SIG-M5 treated with dmso at 0.1 percent for 504 hours (cell line): Measurements from ENCODE around the gene CERS6.

Source experiments
- DNase-seq: peaks from one replicate; lab custom pipeline; 2025; ENCODE audit not compliant: unreplicated experiment; lab: John Stamatoyannopoulos, UW

Gene CERS6

DNA sequence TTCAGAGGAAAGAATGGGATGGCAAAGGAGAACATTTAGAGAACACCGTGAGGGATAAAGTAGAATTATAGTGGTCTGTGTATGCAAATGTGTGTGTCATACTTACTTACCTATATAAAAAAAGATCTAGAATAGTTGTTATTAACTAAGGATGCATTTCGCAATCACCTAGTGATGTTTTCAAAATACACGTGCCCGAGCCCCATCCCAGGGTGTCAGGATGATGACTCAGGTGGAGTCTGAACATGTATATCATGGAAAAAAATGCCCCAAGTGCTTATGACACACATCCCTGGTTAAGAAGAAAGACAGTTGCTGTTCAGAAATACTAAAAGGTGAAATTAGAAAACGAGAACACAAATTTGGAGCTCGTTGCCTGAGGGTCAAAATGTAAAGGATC, 109.0 kb downstream of the CERS6 start:
- no peak for DNase-seq

DNA sequence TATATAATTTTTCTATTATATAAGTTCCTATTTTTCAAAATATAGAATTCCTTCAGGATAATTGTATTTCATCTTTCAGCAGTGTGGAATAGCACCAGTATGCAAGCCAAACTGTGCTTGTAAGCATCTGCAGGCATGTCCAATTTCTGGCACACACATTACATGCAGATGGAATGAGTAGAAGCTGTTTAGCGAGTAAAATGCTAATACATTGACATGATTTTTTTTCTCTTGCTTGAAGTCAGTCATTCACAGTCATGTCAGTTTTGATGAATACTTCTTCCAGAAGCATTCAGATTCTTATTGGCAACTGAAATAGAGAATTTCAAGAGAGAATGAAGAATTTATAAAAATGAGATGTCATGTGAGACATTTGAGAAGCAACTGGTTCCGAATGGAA, 109.4 kb downstream of the CERS6 start:
- DNase-seq = no peak

DNA sequence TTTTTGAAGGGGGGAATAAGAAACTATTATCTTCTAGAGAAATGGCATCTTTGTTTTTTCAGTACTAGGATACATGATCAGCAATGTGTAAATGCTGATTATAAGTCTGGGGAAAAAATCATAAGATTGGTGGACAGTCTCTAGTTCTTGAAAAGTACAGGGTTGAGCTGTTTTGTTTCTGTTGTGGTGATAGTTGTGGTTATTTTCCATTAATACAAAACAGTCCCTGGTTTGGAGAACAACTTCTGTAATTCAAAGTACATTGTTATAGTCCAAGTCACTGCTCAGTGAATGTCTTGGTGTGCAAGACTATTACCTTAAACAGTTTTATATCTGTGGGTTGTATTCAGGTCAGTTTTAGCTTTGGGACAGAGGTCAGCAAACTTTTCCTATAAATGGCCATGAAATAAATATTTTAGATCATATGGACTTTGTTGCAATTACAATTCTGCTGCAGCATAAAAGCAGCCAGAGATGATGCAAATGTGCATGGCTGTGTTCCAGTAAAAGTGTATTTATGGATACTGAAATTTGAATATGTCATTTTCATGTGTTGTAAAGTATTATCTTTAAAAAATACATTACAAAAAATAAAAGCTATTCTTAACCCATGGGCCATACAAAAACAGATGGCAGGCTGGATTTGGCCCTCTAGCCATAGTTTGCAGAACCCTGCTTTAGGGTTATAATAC, 111.0 kb downstream of the CERS6 start:
- DNase-seq = no peak

DNA sequence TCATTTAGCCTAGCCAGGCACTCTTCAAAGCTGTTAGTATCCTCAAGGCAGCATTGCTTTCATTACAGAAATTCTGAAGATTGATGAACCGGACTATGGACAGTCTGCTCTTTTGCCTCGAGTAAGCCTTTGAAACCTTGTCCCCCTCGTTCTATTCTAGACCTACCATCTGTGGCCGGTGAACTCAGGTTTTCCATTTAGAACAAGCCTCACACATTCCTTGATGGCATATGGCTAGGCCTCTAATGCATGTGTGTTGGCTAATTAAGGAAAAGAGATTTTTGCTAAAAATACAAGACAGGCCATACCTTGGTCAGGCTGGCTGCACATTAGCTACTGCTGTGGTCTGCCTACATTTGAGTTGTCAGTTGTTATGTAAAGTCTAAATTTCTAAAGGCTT, 111.8 kb downstream of the CERS6 start:
- DNase-seq = no peak

DNA sequence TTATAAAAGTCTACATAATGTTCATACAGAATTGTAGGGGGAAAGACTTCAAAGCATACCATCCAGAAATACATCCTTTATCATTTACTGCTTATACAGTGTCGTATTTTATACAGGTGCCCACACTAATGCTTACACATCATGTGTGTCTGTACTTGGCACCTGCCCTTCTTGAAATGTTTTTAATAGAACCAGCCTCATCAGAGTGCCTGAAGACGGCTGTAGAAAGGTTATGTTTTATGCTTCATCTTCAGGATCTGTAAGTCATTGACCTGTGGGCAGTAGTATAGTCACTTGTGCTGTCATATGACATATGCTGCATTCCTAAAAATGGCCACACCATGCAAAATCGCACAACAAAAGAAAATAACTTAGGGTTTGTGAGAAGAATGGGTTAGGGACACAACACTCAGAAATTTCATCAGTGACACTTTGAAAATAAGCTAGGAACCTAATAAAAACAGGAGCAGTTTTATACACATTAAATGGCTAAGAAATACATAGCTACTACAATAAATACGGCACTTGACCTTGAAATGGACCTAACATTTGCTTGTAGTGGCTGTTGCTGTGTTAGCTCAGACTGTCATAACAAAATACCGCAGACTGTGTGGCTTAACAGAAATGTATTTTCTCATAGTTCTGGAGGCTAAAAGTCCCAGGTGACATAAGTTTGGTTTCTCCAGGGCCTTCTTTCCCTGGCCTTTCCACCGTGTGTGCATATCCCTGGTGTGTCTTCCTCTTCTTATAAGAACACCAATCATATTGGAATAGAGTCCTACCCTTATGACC, 112.6 kb downstream of the CERS6 start:
- DNase-seq = no peak

DNA sequence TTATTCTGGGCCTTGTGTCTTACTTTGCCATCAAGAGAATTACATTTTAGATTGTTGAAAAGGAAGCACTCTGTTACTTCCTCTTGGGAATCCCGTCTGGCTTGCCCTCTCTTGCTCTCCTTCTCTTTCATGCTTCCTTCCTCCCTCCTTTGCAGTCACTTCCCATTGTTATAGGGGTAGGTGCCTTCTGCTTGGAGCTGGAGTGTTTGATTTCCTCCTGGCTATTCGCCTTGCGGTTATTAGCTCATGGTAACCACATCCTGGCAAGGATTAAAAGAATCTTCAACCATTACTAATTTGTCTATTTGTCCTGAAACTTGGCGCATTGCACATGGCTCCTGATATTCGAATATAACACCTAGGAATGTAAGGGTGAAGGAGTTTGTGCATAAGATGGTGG, 115.0 kb downstream of the CERS6 start:
- DNase-seq = no peak

DNA sequence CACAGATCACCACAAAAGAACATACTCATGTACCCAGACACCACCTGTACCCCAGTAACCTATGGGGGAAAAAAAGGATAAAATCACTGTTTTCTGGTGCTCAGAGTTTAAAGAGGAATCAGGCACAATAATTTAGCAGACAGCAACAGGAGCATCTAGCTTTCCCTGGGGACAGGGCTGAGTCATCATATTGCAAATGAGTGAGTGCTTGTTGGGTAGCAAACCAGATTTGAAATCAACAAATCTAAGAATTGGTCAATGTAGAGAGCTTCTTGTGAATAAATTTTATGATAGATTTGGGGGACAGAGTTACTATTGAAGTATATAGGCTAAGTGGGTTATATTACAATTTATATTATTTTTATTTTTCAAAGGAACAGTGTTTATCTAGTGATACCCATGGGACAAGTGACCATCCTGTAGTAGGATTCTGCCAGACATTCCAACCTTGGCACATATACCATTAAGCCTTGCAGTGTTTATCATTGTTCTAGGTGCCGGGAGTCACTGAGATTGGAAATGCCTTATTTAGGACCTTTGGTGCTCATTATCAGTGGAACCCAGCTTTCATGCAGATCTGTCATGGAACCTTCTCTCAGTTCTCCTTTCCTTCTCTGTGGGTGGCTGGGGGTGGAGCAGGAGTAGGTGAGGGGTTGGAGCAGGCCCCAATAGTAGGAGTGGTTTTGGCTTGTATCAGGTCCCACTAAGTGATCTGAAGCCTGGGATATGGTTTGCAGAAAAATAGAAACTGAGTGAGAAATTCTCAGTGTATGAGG, 117.2 kb downstream of the CERS6 start:
- DNase-seq = no peak

DNA sequence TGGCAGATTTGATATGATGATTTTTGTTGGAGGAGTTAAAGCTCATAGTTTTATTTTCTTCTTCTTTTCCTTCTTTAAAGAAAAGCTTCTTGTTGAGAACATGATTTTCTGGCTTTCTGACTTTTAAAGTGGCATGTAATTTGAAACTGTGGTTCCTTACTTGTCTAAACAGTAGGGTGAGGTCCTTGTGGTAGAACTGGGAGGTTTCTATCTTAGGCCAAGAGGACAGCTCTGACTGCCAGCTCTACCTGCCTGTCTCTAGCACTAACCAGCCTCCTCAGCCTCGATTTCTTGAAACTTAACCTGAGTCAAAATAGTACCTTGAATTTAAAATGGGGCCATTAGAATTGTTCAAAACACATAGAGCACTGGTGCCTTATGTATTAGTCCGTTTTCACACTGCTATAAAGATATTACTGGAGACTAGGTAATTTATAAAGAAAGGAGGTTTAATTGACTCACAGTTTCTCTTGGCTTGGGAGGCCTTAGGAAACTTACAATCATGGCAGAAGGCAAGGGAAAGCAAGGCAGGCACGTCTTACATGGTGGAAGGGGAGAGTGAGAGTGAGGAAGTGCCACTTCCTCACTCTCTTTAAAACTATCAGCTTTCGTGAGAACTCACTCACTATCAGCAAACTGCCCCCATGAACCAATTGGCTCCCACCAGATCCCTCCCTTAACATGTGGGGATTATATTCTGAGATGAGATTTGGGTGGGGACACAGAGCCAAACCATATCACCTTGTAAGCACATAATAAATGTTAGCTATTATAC, 119.0 kb downstream of the CERS6 start:
- DNase-seq = no peak

DNA sequence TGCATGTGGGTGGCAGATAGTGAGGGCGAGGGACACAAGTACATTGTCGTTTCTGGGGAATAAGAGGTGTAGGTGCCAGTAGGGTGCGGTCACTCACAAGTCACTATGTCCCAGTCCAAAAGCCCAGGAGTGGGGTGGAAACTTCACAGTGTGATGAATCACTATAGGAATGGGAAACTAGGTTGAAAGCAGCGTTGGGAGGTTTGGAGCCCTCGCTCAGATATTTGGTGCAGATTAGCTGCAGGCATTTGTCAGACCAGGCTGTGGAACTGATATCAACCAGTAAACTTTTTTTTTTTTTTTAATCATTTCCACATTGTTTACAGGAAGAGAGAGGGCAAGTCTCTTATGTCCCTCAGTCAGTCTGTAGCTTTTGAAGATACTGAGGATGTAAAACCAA, 121.8 kb downstream of the CERS6 start:
- DNase-seq = no peak

DNA sequence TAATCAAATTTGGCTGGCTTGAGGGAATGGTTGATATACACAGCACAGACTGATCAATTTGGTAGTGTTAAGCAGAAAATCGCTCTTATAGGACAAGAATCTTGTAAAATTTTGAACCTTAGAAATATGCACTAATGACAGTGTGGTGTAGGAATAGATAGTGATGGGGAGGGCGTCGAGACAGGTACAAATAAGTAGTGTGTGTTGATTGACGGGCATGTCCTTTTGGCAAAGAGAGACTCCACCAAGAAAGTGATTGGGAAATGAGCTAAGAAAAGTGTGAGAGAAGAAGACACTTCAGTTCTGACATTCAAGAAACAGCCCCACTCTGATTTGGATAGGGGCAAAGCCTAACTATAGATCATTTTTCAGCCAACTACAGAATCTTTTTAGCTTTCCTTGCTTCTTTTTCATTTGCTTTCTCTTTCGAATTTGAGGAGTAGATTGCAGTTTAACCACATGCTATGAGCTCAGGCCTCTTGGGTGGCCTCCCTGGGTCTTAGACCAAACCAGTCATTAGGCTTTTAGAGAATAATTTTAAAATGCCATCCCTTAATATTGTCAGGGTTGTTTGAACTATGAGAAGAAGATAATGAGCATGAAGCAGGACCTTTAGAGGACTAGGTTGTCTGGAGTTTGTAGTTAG, 127.1 kb downstream of the CERS6 start:
- no peak for DNase-seq

DNA sequence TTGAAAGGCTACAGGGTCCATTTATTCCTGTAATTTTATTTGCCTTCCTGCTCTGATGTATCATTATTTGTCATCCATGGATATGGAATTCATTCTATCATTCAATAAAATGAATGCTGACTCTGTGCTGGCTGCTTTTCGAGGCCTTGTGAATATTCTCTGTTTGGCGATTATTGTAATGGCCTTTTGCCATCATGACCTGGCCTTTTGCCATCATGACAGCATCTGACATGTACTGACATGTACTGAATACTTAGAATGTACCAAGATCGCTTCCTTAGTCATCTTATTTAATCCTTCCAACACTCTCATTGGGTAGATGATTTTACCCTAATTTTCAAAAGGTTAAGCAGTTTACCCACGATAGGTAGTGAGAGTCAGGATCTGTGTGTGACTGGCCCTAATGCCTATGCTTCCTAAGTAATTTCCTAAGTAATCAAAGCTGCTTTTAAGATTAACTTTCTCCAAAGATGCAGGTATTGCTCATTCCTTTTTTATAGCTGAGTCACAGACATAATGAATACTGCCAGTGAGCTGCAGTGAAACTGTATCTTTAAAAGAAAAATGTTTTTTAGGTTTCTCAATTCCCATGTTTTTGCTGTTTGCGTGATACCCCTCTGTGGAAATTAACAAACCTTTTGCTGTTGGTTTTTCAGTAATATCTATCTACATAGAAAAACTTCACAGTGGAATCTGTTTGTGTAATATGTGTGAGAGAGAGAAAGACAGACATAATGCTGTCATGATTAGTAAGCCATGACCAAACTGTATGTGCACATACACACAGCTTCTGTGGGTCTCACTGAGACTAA, 127.8 kb downstream of the CERS6 start:
- DNase-seq = no peak

DNA sequence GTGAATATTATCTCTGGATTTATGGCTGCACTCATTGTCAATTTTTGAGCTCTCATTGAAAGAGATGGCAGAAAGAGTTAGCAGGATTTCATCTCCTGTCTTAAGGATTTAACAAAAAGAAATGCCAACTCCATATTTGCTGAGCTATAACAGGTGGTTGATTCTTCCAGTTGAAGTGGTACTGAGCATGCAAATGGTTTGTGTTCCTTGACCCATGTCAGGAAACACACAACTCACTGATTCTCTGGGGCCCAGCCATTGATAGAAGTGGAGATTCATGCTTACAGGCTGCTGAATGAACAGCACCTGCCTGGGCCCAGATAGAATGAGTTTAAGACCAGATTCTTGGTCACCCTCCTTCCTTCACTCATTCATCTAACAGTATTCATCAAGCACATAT, 128.8 kb downstream of the CERS6 start:
- no peak for DNase-seq

DNA sequence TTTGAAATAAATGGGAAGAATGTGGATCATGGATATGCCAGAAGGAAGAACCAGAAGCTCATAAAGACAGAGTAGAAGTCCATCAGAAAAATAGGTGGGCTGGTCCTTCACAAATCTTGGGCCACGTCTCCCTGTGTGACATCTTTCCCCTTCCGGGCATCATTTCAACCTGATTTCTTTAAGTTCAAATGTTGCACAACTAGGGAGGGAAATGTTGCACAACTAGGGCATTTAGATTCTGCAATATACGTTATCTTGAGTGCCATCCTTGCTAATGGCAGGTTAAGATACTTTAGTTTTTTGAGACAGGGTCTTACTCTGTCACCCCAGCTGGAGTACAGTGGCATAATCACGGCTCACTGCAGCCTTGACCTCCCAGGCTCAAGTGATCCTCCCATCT, 129.6 kb downstream of the CERS6 start:
- DNase-seq = peak; percentile 39

DNA sequence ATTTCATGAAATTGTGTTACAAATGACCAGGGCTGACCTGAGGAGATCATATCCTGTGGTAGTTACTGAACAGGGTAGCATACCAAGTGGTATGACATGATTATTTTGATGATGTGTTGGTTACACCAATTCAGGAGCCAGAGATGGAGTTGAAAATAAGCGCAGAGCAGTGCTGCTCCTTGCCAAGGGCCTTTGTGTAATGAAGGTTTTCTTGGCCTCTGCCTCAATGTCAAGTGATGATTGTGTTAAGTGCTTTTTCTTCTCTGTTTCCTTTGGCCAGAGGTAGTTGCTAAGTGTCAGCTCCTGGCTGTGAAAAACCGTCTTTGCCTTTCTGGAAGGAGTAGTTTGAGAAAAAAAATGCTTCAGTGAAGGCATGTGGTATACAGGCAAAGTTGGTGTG, 131.2 kb downstream of the CERS6 start:
- DNase-seq = no peak

DNA sequence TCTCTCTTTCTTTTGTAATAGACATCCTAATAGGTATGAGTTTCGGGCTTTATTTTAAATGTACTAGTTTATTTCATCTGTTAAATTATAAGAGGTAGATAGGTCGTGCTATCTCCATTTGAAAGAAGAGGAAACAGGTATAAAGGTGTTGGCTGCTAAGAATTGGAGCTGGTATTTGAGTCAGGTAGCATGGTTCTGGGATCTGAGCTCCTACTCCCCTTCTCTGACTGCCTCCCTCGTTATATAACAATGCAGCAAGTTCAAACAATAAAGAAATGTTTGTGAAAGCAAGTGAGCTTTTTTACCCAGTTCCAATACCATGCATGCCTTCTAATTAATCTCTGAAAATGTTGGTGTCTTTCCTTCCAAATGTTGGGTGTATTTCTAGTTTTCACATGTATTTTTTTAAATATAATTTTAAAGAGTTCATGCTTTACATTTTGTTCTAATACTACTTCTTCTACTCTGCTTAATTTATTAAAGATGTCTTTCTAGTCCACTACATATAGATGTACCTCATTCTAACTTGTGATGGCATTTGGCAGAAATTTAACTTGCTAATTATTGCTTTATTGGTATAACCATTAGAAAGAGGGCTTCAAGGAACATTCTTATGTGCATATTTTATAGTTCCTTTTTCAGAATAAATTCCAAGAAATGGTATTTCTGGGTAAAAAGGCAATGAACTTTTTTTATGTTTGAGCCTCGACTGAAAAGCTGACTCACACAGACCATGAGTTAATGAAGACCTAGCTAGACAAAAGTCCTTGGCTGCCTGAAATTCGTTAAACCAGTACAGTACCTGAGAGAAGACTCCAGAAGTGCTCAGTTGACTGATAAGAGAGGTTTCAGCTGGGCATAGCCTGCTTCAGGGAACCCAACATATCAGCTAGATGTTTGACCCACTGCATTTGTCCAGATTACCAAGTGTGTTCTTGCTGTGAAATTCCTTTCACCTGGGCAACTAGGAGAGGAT, 133.5 kb downstream of the CERS6 start:
- no peak for DNase-seq

DNA sequence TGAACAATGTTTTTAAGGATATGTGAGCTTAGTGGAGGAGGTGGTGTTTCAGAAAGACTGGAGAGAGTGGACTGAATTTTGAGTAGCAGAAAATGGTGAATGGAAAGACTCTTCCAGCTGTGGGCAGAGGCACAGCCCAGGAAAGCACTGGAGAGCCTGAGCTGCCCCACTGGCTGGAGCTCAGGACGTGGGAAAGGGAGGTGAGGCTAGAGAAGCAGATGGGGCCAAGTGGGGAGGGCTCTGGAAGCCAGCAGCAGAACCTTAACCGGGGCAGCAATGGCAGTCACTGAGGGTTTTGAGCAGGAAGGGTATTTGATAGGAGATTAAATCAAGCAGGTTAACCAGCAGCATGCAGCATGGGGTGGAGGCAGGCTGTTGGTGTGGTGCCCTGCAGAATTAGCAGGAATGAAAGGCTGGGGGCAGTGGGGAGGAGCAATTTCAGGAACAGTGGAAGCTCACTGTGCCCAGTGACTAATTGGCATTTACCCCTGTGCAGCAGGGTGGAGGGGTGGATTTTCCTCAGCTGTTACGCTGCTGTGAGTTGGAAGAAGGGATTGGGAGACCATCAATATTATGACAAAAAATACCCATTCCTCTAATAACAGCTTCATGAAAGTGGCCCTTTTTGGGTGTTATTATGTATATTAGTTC, 136.2 kb downstream of the CERS6 start:
- no peak for DNase-seq

DNA sequence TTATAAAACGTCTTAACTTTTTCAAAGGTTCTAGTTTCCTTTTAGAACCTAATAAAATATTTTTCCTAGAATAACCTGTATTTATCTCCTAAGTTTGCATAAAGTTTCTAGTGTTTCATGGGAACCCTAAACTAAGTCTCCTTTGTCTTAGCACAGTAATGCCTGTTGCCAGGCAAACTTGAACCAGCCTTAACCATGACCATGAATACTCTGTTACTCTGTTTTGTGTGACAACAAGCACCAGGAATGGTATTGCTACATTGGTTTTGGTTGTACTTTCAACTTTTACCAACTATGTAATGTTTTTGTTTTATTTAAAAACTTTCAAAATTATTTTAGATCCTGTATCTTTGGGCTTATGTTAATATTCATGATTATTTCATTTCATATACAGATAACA, 137.6 kb downstream of the CERS6 start:
- DNase-seq = no peak

DNA sequence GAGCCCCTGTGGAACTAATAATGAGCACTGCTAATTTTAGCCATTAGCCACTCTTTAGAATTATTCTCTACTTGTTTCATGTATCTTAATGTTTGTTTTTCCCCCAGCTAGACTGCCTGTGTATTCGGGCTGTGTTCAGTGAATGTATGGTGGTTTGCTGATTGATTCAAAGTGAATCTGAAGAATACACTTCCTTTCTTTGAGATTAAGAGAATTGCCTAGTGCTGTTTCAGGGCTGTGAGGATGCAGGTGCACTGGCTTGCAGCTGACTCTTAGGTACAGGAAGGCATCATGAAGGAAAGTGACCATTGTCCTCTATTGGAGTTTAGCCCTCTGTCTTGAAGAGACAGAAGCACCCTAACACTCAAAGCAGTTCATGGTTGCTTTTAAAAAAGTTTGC, 138.7 kb downstream of the CERS6 start:
- no peak for DNase-seq
